Measurements from ENCODE around the gene RGS11.

DNA sequence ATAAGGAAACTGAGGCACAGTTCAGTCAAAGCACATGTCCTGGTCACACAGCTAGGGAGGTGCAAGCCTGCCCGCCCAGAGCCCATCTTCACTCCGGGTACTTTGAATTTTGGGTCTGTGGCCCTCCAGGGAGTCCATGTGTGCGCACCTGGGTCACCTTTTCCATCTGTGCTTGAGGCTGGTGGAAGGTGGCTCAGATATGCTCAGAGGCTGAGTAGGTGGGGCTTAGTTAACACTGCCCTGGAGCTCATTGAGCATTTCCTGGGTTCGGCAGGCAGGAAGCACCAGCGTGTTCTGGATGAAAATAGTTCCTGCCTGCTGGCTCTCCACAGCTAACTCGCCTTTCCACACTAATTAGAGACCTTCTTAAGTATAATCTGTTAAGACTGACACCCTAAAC lies 21.9 kb downstream of the RGS11 start:
- TF ChIP-seq, protein P1, sequence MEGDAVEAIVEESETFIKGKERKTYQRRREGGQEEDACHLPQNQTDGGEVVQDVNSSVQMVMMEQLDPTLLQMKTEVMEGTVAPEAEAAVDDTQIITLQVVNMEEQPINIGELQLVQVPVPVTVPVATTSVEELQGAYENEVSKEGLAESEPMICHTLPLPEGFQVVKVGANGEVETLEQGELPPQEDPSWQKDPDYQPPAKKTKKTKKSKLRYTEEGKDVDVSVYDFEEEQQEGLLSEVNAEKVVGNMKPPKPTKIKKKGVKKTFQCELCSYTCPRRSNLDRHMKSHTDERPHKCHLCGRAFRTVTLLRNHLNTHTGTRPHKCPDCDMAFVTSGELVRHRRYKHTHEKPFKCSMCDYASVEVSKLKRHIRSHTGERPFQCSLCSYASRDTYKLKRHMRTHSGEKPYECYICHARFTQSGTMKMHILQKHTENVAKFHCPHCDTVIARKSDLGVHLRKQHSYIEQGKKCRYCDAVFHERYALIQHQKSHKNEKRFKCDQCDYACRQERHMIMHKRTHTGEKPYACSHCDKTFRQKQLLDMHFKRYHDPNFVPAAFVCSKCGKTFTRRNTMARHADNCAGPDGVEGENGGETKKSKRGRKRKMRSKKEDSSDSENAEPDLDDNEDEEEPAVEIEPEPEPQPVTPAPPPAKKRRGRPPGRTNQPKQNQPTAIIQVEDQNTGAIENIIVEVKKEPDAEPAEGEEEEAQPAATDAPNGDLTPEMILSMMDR (optimal IDR thresholded peaks at IDR 0.05 in 1 of 3, IDR thresholded peaks at IDR 0.05 in 1 of 3, conservative IDR thresholded peaks at IDR 0.05 in 1 of 3; ENCODE audit: extremely low read depth in 1 of 3, insufficient read depth in 2 of 3, low read length in 3 of 3), result no peak
- TF ChIP-seq EZH2 (IDR thresholded peaks at IDR 0.05; ENCODE audit: low read length), result no peak
